PC-9 (cell line): ENCODE data around the gene CTLA4. TPM values are rescaled to one million over a fixed set of nuclear protein-coding genes. Genes with fewer than 3 reads are reported as not detected.

Source experiments
- BruUV-seq: library from RNA; stranded (reverse); fragments of 400-500 nt; replicated peaks from 2 replicates; lab custom pipeline; 2021; lab: Mats Ljungman, UMichigan
- CTCF ChIA-PET: fragments of 300-600 bp; sonication (Branson Sonifier 250); formaldehyde crosslinking; loops from one replicate; lab custom pipeline; 2022; ENCODE audit warnings: antibody characterized with exemption; lab: Charles Lee
- POLR2A ChIA-PET: fragments of 300-600 bp; sonication (Branson Sonifier 250); formaldehyde crosslinking; loops from one replicate; lab custom pipeline; 2022; ENCODE audit warnings: antibody characterized with exemption; ENCODE audit not compliant: unreplicated experiment; lab: Charles Lee
- DNase-seq, 2 experiments: peaks; one replicate each; pipeline versions ENCODE4 v3.0.0 to v3.0.0-alpha.2; 2015 to 2022; ENCODE audit warnings: mixed read lengths in 1 of 2
- H2AFZ ChIP-seq: fragments of 200-600 bp; sonication (generic); 2 replicates; pipeline ENCODE4 v1.8.1; 2017; ENCODE audit warnings: antibody characterized with exemption
- H3F3A ChIP-seq: fragments of 200-600 bp; sonication (generic); 2 replicates; pipeline ENCODE4 v1.8.1; 2017; ENCODE audit warnings: antibody characterized with exemption, mild to moderate bottlenecking, low read depth; ENCODE audit not compliant: insufficient read depth
- H3K27ac ChIP-seq: fragments of 200-600 bp; sonication (generic); 2 replicates; pipeline ENCODE4 v1.6.1; 2016; ENCODE audit warnings: mixed run types
- H3K27me3 ChIP-seq: fragments of 200-600 bp; sonication (generic); 2 replicates; pipeline ENCODE4 v1.6.1; 2016; ENCODE audit warnings: low read depth, mixed run types; ENCODE audit not compliant: insufficient read depth
- H3K36me3 ChIP-seq: fragments of 200-600 bp; sonication (generic); 2 replicates; pipeline ENCODE4 v1.6.1; 2016; ENCODE audit warnings: low read depth, mixed run types
- H3K4me1 ChIP-seq: fragments of 200-600 bp; sonication (generic); replicated peaks from 2 replicates; pipeline ENCODE4 v1.6.1; 2016; ENCODE audit warnings: mixed run types; ENCODE audit not compliant: insufficient read depth
- H3K4me2 ChIP-seq: fragments of 200-600 bp; sonication (generic); 2 replicates; pipeline ENCODE4 v1.6.1; 2017; ENCODE audit warnings: mixed run types
- H3K4me3 ChIP-seq: fragments of 200-600 bp; sonication (generic); 2 replicates; pipeline ENCODE4 v1.6.1; 2016; ENCODE audit warnings: mixed run types
- H3K79me2 ChIP-seq: fragments of 200-600 bp; sonication (generic); 2 replicates; pipeline ENCODE4 v1.6.1; 2017; ENCODE audit warnings: low read depth, mixed run types
- H3K9me2 ChIP-seq: fragments of 200-600 bp; sonication (generic); 2 replicates; pipeline ENCODE4 v1.8.1; 2017; ENCODE audit warnings: mild to moderate bottlenecking; ENCODE audit not compliant: insufficient read depth
- H3K9me3 ChIP-seq: fragments of 200-600 bp; sonication (generic); 2 replicates; pipeline ENCODE4 v1.8.1; 2016; ENCODE audit warnings: low read depth; ENCODE audit not compliant: insufficient read depth
- H4K20me1 ChIP-seq: fragments of 200-600 bp; sonication (generic); 2 replicates; pipeline ENCODE4 v1.8.1; 2017; ENCODE audit not compliant: insufficient read depth
- EZH2 ChIP-seq: fragments of 200-600 bp; sonication (generic); IDR thresholded peaks from 2 replicates; pipeline ENCODE4 v1.8.0; 2017; ENCODE audit warnings: antibody characterized with exemption, low read depth
- intact Hi-C: fragments of 100-400 bp; cut with micrococcal nuclease; formaldehyde crosslinking; loops from one replicate; pipeline ENCODE4 v1.10.0; 2022; ENCODE audit not compliant: unreplicated experiment
- total RNA-seq: library from RNA; stranded (reverse); gene quantifications from 2 replicates; pipeline ENCODE4 v1.2.3, GENCODE V29; 2021
- TF ChIP-seq, protein P1 (sequence below): fragments of 200-600 bp; sonication (generic); conservative IDR thresholded peaks from 2 replicates; pipeline ENCODE4 v1.6.1; 2017; ENCODE audit warnings: mixed run types, antibody characterized with exemption, mild to moderate bottlenecking, moderate library complexity

The CTLA4 gene
- total RNA-seq, 1 experiment from 2014 or later: not detected

DNA sequence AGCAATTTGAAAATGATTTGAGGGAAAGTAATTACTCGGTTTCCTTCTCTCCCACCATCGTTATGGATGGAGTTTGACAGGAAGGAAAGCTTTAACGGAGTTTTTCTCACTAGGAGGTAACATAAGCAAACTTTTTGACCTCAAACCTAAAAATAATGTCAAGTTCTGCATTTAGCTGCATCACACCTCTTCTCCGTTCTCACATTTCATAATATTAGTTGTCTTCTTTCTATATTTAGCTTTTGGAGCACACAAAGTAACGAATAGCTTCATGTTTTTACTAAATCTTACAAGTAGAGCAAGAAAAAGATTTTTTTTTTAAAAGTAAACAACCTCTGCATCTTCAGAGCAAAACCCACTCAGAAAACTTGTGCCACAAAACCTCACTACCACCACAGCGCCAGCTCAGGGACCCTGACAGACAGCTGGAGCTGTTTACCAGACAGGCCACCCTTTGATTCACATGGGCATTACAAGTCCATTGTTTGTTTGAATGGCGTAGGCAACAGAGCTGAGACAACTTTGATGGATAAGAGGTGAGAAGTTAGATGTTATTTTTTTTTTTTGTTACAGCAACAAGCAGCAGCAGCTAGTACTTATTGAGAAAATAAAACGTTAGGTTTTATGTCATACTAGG is 47.1 kb downstream of the CTLA4 start:
- Histone ChIP-seq H3K4me2 (no peak overlapping the region), H3K9me2 (no peaks in the 10 kb centered on the region), H4K20me1 (no peaks in the 10 kb centered on the region), H3K27ac (no peak overlapping the region), H3K4me1 (no peaks in the 10 kb centered on the region), H3K9me3 (no peaks in the 10 kb centered on the region), H3K4me3 (no peak overlapping the region), H2AFZ (no peak overlapping the region), H3K27me3 (no peaks in the 10 kb centered on the region), H3K36me3 (no peaks in the 10 kb centered on the region), H3F3A (no peaks in the 10 kb centered on the region), H3K79me2 (no peaks in the 10 kb centered on the region)
- TF ChIP-seq, protein P1, sequence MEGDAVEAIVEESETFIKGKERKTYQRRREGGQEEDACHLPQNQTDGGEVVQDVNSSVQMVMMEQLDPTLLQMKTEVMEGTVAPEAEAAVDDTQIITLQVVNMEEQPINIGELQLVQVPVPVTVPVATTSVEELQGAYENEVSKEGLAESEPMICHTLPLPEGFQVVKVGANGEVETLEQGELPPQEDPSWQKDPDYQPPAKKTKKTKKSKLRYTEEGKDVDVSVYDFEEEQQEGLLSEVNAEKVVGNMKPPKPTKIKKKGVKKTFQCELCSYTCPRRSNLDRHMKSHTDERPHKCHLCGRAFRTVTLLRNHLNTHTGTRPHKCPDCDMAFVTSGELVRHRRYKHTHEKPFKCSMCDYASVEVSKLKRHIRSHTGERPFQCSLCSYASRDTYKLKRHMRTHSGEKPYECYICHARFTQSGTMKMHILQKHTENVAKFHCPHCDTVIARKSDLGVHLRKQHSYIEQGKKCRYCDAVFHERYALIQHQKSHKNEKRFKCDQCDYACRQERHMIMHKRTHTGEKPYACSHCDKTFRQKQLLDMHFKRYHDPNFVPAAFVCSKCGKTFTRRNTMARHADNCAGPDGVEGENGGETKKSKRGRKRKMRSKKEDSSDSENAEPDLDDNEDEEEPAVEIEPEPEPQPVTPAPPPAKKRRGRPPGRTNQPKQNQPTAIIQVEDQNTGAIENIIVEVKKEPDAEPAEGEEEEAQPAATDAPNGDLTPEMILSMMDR: no peak
- intact Hi-C loops: no loop called here
- no TSS peak for BruUV-seq
- CTCF ChIA-PET: no interaction called here
- no peak for DNase-seq
- POLR2A ChIA-PET: no interaction called here

DNA sequence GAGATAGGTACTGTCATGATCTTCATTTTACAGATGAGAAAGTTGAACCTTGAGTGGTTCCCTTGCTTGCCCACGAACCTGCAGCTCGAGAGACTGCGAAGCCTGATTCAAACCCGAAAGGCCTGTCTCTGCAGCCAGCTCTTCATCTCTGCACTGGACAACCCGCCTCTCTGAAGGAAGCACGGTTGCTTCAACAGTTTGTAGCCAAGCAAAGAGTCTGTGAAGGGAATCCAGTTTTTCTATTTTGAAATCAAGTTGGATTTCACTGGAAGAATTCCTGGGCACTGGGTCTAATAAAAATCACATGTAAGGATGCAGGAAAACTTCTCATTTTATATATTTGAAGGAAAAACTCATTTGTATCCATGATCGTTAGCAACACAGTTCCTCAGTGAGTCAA is 47.7 kb downstream of the CTLA4 start:
- Histone ChIP-seq H3K9me2 (no peaks in the 10 kb centered on the region), H4K20me1 (no peaks in the 10 kb centered on the region), H3K36me3 (no peaks in the 10 kb centered on the region), H3K9me3 (no peaks in the 10 kb centered on the region), H3K79me2 (no peaks in the 10 kb centered on the region), H2AFZ (no peak overlapping the region), H3K4me3 (no peak overlapping the region), H3K4me1 (no peaks in the 10 kb centered on the region), H3K27me3 (no peaks in the 10 kb centered on the region), H3F3A (no peaks in the 10 kb centered on the region), H3K27ac (no peak overlapping the region), H3K4me2 (no peak overlapping the region)
- ChIA-PET CTCF (no interaction called here), POLR2A (no interaction called here)
- no TSS peak for BruUV-seq
- intact Hi-C loops: no loop called here
- TF ChIP-seq EZH2: no peak
- TF ChIP-seq, protein P1: no peak
- no peak for DNase-seq

DNA sequence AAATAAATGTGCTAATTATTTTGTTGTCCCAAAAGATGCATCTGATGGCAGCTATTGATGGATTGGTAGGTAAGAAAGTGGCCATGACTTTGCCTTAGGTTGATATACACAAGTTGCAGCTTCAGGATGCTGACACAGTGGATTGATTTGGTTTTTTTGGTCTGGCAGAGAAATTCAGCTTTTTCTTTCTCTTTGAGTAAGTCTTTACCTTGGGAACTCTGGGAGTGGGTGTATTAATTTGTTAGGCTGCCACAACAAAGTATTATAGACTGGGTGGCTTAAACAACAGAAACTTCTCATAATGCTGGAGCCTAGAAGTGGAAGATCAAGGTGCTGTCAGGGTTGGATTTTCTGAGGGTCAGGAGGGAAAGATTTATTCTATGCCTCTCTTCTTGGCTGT is 49.2 kb downstream of the CTLA4 start:
- no peaks in the 10 kb centered on the region for H3K9me2 ChIP-seq
- no peaks in the 10 kb centered on the region for H3F3A ChIP-seq
- no peak overlapping the region for H3K4me3 ChIP-seq
- DNase-seq: no peak
- intact Hi-C loops: no loop called here
- no peak overlapping the region for H3K4me2 ChIP-seq
- no peaks in the 10 kb centered on the region for H4K20me1 ChIP-seq
- H3K79me2 ChIP-seq: no peaks in the 10 kb centered on the region
- H3K4me1 ChIP-seq: no peaks in the 10 kb centered on the region
- no peak overlapping the region for H2AFZ ChIP-seq
- ChIA-PET POLR2A (no interaction called here), CTCF (no interaction called here)
- H3K36me3 ChIP-seq: no peaks in the 10 kb centered on the region
- H3K27me3 ChIP-seq: no peaks in the 10 kb centered on the region
- no TSS peak for BruUV-seq
- no peak for TF ChIP-seq EZH2
- TF ChIP-seq, protein P1: no peak
- no peak overlapping the region for H3K27ac ChIP-seq
- H3K9me3 ChIP-seq: no peaks in the 10 kb centered on the region
